Measurements from ENCODE around the gene ZFYVE21. TPM values are rescaled to one million over a fixed set of nuclear protein-coding genes. Genes with fewer than 3 reads are reported as not detected.

Gene ZFYVE21
- total and polyA plus RNA-seq, 8 donors, result 13.7 to 32.6 (median 17.3) TPM

GRCh38 chr14:103746701-103747100, 31.1 kb downstream of the ZFYVE21 start:
- Histone ChIP-seq H3K27ac (no peak overlapping the region), H3K27me3 (no peaks in the 10 kb centered on the region), H3K4me1 (no peaks in the 10 kb centered on the region), H3K9me3 (no peaks in the 10 kb centered on the region), H3K4me3 (no peak overlapping the region), H3K36me3 (peaks cover 0 to 48% (median 0%) of the 10 kb centered on the region in 3 donors)
- intact Hi-C loops (cut with DNase I), result no loop called here
- FAIRE-seq, result no peak
- no peak for ATAC-seq
- WGBS, 2 donors, result 93 to 94% methylated on average over 10 of the region's 10 CpGs
- DNase-seq, result no peak
- TF ChIP-seq CTCF (IDR thresholded peaks at IDR 0.05), result no peak

GRCh38 chr14:103748534-103748857, 32.9 kb downstream of the ZFYVE21 start:
- H3K4me3 ChIP-seq, result no peak overlapping the region
- ATAC-seq (no peak), DNase-seq (no peak), FAIRE-seq (no peak)
- TF ChIP-seq CTCF (IDR thresholded peaks at IDR 0.05), result no peak
- no peaks in the 10 kb centered on the region for H3K27me3 ChIP-seq
- intact Hi-C loops (cut with DNase I), result no loop called here
- H3K36me3 ChIP-seq, result peaks cover 0 to 59% (median 3%) of the 10 kb centered on the region in 3 donors
- WGBS, 2 donors, result 75 to 80% methylated on average over 5 of the region's 5 CpGs
- no peaks in the 10 kb centered on the region for H3K4me1 ChIP-seq
- no peaks in the 10 kb centered on the region for H3K9me3 ChIP-seq
- H3K27ac ChIP-seq, result no peak overlapping the region

GRCh38 chr14:103749452-103749851, 33.8 kb downstream of the ZFYVE21 start:
- intact Hi-C loops (cut with DNase I), result no loop called here
- FAIRE-seq (no peak), ATAC-seq (no peak), DNase-seq (no peak)
- no peaks in the 10 kb centered on the region for H3K4me1 ChIP-seq
- WGBS, 2 donors, result 91 to 94% methylated on average over 5 of the region's 5 CpGs
- H3K4me3 ChIP-seq, result no peak overlapping the region
- H3K9me3 ChIP-seq, result no peaks in the 10 kb centered on the region
- H3K27ac ChIP-seq, result no peak overlapping the region
- TF ChIP-seq CTCF (IDR thresholded peaks at IDR 0.05), result no peak
- H3K36me3 ChIP-seq, result peaks cover 0 to 49% (median 3%) of the 10 kb centered on the region in 3 donors
- H3K27me3 ChIP-seq, result no peaks in the 10 kb centered on the region

- H3K36me3 ChIP-seq, result peaks cover 0 to 45% (median 3%) of the 10 kb centered on the region in 3 donors
- no peak overlapping the region for H3K27ac ChIP-seq
- intact Hi-C loops (cut with DNase I), result no loop called here
- FAIRE-seq (no peak), DNase-seq (no peak), ATAC-seq (no peak)
- no peaks in the 10 kb centered on the region for H3K27me3 ChIP-seq
- TF ChIP-seq CTCF (IDR thresholded peaks at IDR 0.05), result no peak
- H3K4me3 ChIP-seq, result no peak overlapping the region
- 79 to 81% methylated on average over 5 of the region's 5 CpGs for WGBS, 2 donors
- H3K4me1 ChIP-seq, result no peaks in the 10 kb centered on the region
- H3K9me3 ChIP-seq, result no peaks in the 10 kb centered on the region
Observed at GRCh38 chr14:103749860-103750259, 34.2 kb downstream of the ZFYVE21 start.

GRCh38 chr14:103753774-103754173, 38.2 kb downstream of the ZFYVE21 start:
- intact Hi-C loops (cut with DNase I), result no loop called here
- 72 to 85% methylated on average over 9 of the region's 9 CpGs for WGBS, 2 donors
- no peak for TF ChIP-seq CTCF (IDR thresholded peaks at IDR 0.05)

More at GRCh38 chr14:103753774-103754173, 38.2 kb downstream of the ZFYVE21 start:
- no peak for FAIRE-seq
- no peak for ATAC-seq
- no peak for DNase-seq
- H3K9me3 ChIP-seq, result no peaks in the 10 kb centered on the region
- no peaks in the 10 kb centered on the region for H3K4me1 ChIP-seq
- no peak overlapping the region for H3K4me3 ChIP-seq
- no peak overlapping the region for H3K27ac ChIP-seq
- H3K36me3 ChIP-seq, result peaks cover 0 to 29% (median 3%) of the 10 kb centered on the region in 3 donors
- H3K27me3 ChIP-seq, result no peaks in the 10 kb centered on the region

Measured in pancreas (tissue), 10 donors.